DOHH2 (cell line): ENCODE results near the gene ABCA3.

Experiments
- EZH2phosphoT487 ChIP-seq: fragments of 200-600 bp; sonication (generic); IDR thresholded peaks from 2 replicates; pipeline ENCODE4 v1.6.1; 2017; ENCODE audit warnings: borderline replicate concordance, mild to moderate bottlenecking, antibody characterized with exemption, low read length, moderate library complexity, mixed read lengths
- TF ChIP-seq, protein P1 (sequence below): fragments of 200-600 bp; sonication (generic); IDR thresholded peaks from one replicate; pipeline ENCODE4 v1.5.1; 2014; ENCODE audit warnings: antibody characterized with exemption, mild to moderate bottlenecking, low read depth, low read length; ENCODE audit not compliant: poor library complexity, severe bottlenecking

DNA sequence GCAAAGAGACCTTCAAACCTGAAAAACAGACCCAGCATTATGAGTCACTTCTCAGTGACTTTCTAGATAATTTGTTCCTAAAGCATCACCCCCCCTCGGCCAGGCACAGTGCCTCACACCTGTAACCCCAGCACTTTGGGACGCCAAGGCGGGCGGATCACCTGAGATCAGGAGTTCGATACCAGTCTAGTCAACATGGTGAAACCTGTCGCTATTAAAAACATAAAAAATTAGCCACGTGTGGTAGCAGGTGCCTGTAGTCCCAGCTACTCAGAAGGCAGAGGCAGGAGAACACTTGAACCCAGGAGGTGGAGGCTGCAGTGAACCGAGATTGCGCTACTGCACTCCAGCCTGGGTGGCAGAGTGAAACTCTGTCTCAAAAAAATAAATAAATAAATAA, 48.3 kb downstream of the ABCA3 start:
- TF ChIP-seq, protein P1, sequence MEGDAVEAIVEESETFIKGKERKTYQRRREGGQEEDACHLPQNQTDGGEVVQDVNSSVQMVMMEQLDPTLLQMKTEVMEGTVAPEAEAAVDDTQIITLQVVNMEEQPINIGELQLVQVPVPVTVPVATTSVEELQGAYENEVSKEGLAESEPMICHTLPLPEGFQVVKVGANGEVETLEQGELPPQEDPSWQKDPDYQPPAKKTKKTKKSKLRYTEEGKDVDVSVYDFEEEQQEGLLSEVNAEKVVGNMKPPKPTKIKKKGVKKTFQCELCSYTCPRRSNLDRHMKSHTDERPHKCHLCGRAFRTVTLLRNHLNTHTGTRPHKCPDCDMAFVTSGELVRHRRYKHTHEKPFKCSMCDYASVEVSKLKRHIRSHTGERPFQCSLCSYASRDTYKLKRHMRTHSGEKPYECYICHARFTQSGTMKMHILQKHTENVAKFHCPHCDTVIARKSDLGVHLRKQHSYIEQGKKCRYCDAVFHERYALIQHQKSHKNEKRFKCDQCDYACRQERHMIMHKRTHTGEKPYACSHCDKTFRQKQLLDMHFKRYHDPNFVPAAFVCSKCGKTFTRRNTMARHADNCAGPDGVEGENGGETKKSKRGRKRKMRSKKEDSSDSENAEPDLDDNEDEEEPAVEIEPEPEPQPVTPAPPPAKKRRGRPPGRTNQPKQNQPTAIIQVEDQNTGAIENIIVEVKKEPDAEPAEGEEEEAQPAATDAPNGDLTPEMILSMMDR = no peak
- no peak for TF ChIP-seq EZH2phosphoT487
